ENCODE measurements around the gene DDC.

DNA sequence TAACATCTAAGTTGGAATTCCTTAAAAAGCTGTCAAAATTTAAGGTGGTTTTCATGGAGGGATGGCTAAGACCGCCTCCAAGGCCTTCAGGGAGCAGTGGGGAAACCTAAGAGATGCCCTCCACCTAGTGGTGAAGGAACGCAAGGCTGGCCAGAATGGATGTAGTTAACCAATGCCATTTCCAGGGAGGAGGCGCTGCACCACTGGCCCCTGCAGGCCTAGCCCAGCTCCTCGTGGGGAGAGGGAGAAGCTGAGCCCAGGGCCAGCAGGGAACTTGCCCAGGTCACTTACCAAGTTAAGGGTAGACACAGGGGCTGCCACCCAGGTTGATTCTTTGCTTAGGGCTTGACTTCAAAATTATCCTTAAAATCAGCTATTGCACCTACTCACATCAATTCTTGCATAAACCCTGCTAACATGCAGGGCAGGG is 147.1 kb downstream of the DDC start:
- no peak for TF ChIP-seq POLR2A (IDR thresholded peaks at IDR 0.05)
- TF ChIP-seq, protein P1, sequence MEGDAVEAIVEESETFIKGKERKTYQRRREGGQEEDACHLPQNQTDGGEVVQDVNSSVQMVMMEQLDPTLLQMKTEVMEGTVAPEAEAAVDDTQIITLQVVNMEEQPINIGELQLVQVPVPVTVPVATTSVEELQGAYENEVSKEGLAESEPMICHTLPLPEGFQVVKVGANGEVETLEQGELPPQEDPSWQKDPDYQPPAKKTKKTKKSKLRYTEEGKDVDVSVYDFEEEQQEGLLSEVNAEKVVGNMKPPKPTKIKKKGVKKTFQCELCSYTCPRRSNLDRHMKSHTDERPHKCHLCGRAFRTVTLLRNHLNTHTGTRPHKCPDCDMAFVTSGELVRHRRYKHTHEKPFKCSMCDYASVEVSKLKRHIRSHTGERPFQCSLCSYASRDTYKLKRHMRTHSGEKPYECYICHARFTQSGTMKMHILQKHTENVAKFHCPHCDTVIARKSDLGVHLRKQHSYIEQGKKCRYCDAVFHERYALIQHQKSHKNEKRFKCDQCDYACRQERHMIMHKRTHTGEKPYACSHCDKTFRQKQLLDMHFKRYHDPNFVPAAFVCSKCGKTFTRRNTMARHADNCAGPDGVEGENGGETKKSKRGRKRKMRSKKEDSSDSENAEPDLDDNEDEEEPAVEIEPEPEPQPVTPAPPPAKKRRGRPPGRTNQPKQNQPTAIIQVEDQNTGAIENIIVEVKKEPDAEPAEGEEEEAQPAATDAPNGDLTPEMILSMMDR (IDR thresholded peaks at IDR 0.05 in 4 of 5, conservative IDR thresholded peaks at IDR 0.05 in 1 of 5), result peak in 3 of 5 experiments; percentile 41 to 63 (median 55)
